ENCODE measurements around the gene ADAMTS1. TPM values are rescaled to one million over a fixed set of nuclear protein-coding genes. Genes with fewer than 3 reads are reported as not detected.

The ADAMTS1 gene
- total RNA-seq, 1 donor from 2014 or later: 59.3 TPM

GRCh38 chr21:26834181-26834905 lies 10.9 kb downstream of the ADAMTS1 start:
- peak in 1 of 2 donors; percentile 10 for ATAC-seq
- Histone ChIP-seq H3K4me1 (peaks cover 16% of the 10 kb centered on the region), H3K4me3 (no peak overlapping the region), H3K9me3 (no peaks in the 10 kb centered on the region), H3K36me3 (peaks cover 31% of the 10 kb centered on the region), H3K27ac (no peak overlapping the region), H3K27me3 (ENCODE audit: low read depth) (no peaks in the 10 kb centered on the region)
- TF ChIP-seq, protein P1, sequence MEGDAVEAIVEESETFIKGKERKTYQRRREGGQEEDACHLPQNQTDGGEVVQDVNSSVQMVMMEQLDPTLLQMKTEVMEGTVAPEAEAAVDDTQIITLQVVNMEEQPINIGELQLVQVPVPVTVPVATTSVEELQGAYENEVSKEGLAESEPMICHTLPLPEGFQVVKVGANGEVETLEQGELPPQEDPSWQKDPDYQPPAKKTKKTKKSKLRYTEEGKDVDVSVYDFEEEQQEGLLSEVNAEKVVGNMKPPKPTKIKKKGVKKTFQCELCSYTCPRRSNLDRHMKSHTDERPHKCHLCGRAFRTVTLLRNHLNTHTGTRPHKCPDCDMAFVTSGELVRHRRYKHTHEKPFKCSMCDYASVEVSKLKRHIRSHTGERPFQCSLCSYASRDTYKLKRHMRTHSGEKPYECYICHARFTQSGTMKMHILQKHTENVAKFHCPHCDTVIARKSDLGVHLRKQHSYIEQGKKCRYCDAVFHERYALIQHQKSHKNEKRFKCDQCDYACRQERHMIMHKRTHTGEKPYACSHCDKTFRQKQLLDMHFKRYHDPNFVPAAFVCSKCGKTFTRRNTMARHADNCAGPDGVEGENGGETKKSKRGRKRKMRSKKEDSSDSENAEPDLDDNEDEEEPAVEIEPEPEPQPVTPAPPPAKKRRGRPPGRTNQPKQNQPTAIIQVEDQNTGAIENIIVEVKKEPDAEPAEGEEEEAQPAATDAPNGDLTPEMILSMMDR (IDR thresholded peaks at IDR 0.05): peak; percentile 16
- intact Hi-C loops (cut with DNase I): no loop called here
- DNase-seq: no peak

DNA sequence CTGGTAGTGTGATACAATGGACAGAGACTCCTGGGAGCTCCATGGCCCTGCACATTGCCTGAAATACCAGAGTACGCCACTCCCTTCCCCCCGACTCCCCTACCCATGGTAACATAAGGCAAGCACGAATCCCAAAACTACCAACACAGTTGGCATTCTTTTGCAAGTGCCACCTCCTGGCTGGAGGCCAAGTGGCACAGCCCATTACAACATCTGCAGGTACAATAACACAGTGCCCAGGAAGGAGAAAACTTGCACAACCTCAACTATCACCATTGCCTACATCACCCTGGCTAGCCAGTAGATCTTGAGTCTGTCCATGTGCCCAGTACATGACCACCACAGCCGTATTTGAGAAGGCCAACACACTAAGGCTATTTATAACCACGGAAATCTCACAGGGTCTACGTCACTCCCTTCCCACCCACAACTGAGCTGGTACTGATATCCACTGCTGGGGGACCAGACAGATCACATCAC lies 11.7 kb downstream of the ADAMTS1 start:
- ATAC-seq: peak; percentile 28 to 58
- H3K4me1 ChIP-seq: peaks cover 7% of the 10 kb centered on the region

GRCh38 chr21:26833011-26833410 lies 12.2 kb downstream of the ADAMTS1 start:
- ATAC-seq: peak; percentile 11 to 19

More for the DNA sequence above, 11.7 kb downstream of the ADAMTS1 start:
- H3K27me3 ChIP-seq (ENCODE audit: low read depth): no peaks in the 10 kb centered on the region
- intact Hi-C loops (cut with DNase I): no loop called here
- no peak overlapping the region for H3K27ac ChIP-seq
- no peak overlapping the region for H3K4me3 ChIP-seq
- peaks cover 23% of the 10 kb centered on the region for H3K36me3 ChIP-seq
- DNase-seq: no peak
- TF ChIP-seq, protein P1 (IDR thresholded peaks at IDR 0.05): no peak
- H3K9me3 ChIP-seq: no peaks in the 10 kb centered on the region

DNA sequence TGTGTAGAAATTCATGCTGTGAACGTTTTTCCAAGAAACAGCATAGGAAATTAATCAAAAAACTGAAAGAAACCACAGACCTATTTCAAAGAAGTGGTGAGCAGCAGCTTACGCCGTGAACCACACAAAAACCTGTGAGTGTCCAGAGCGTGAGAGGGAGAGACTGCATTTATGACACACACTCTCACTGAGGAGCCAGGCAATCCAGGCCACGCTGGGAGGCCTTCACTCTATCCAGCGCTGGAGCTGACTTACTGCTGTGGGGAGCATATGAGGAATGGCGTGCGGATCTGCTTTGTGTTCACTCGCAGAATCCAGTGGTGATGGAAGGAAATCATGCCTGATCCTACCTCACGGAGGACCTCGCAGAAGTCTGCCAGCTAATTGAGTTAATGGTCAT lies 12.7 kb downstream of the ADAMTS1 start:
- H3K4me3 ChIP-seq: no peak overlapping the region
- H3K4me1 ChIP-seq: peaks cover 5% of the 10 kb centered on the region
- H3K27ac ChIP-seq: no peak overlapping the region
- H3K36me3 ChIP-seq: peaks cover 13% of the 10 kb centered on the region
- intact Hi-C loops (cut with DNase I): no loop called here
- no peaks in the 10 kb centered on the region for H3K27me3 ChIP-seq (ENCODE audit: low read depth)
- TF ChIP-seq, protein P1 (IDR thresholded peaks at IDR 0.05): no peak
- DNase-seq (no peak), ATAC-seq (no peak)
- H3K9me3 ChIP-seq: no peaks in the 10 kb centered on the region

More at GRCh38 chr21:26833011-26833410, 12.2 kb downstream of the ADAMTS1 start:
- DNase-seq: no peak
- Histone ChIP-seq H3K4me3 (no peak overlapping the region), H3K27ac (no peak overlapping the region), H3K27me3 (ENCODE audit: low read depth) (no peaks in the 10 kb centered on the region), H3K4me1 (peaks cover 5% of the 10 kb centered on the region), H3K9me3 (no peaks in the 10 kb centered on the region), H3K36me3 (peaks cover 18% of the 10 kb centered on the region)
- TF ChIP-seq, protein P1 (IDR thresholded peaks at IDR 0.05): no peak
- intact Hi-C loops (cut with DNase I): no loop called here

- TF ChIP-seq, protein P1 (IDR thresholded peaks at IDR 0.05): no peak
- ATAC-seq (no peak), DNase-seq (no peak)
- Histone ChIP-seq H3K27me3 (ENCODE audit: low read depth) (no peaks in the 10 kb centered on the region), H3K9me3 (no peaks in the 10 kb centered on the region), H3K27ac (no peak overlapping the region), H3K36me3 (no peaks in the 10 kb centered on the region), H3K4me1 (no peaks in the 10 kb centered on the region), H3K4me3 (no peak overlapping the region)
- intact Hi-C loops (cut with DNase I): no loop called here
These were observed 18.4 kb downstream of the ADAMTS1 start for GRCh38 chr21:26826801-26827200.
